Left forelimb (tissue), 1 donor: Measurements from ENCODE around the gene CREBBP.

ENCODE experiments used
- DNase-seq: peaks from one replicate; pipeline ENCODE4 v3.0.0-alpha.2; 2018; ENCODE audit warnings: low spot score

Gene CREBBP

DNA sequence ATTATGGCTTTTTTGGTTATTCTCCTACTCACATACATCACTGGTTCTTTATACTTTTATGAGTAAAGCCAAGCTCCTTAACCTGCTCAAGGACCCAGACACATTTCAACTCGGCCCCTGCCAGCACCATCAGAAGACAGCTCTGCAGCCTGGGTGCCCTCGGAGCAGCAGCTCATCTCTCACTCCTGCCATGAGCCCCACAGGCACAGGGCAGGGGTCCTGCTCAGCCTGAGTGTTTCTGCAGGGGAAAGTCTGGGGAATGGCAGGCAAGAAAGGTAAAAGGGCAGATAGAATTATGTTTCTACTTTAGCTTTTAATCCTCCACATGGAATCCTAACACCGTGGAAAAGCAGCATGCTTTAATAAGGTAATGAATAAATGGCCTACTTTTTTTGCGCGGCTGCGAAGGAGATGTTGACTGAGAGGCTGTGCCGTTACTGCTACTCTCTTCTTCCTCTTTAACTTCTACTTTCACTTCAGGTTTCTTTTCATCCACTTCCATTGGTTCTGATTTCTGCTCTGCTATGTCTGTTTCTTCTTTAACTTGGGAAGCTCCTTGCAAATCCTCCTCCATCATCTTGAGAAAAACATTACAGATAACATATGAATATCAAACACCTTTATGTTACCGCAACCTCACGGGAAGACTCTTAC is 113.1 kb downstream of the CREBBP start:
- DNase-seq, result no peak

DNA sequence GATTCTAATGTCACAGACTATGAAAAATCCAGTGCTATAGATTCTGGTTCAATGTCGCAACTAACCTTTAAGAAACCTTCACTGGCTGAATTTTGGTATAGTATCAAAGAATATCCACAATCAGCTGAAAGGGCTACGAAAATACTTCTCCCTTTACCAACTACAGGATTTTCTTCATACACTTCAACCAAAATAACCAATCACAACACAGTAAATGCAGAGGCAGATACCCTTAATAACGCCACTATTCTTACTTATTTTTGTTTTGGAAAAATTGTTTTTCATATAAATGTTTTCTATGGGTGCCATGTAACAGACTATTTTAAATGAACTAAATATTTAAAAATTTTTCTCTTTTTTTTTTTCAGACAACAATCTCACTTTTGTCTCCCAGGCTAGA is 114.3 kb downstream of the CREBBP start:
- no peak for DNase-seq

- DNase-seq, result no peak
Measured at GRCh38 chr16:3764409-3764808, 116.1 kb downstream of the CREBBP start.

GRCh38 chr16:3762107-3762750 is 118.3 kb downstream of the CREBBP start:
- no peak for DNase-seq

DNA sequence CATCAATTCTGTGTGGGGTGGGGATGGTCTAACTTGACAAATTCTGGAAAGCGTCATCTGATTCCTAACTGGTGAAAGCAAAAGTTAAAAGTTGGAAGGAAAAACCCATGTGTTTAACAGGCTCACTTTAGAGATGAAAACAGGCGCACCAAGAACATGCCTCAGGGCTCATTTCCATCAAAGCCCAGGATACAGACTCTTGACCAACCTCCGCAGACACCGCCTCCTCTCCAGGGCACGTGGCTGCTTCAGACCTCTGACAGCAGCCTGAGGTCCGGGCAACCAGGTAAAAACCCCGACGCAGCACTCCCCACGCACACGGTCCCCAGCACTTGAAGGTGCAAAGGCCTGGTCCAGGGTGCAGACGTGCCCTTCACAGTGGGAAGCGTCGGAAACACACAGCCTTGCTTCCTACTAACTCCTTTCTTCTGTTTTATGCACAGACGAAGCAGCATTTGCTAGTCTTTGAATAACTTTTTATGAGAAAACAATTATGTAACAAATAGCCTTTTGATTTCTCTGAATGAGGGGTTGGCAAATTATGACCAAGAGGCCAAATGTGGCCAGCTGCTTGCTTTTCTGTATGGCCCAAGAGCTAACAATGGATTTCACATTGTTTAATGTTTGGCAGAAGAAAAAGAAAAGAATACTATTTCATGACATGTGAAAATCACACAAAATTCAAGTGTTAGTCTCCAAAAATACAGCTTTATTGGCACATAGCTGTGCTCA is 119.0 kb downstream of the CREBBP start:
- no peak for DNase-seq

DNA sequence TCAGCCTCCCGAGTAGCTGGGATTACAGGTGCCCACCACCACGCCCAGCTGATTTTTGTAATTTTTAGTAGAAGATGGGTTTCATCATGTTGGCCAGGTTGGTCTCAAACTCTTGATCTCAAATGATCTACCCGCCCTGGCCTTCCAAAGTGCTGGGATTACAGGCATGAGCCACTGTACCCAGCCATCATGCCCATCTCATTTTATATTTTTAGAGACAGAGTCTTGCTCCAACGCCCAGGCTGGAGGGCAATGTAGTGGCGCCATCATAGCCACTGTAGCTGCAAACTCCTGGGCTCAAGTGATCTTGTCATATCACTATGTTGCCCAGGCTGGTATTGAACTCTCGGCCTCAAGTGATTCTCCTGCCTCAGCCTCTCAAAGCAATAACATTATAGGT is 120.0 kb downstream of the CREBBP start:
- no peak for DNase-seq

- DNase-seq, result no peak
Measured at GRCh38 chr16:3759736-3760135, 120.8 kb downstream of the CREBBP start.

DNA sequence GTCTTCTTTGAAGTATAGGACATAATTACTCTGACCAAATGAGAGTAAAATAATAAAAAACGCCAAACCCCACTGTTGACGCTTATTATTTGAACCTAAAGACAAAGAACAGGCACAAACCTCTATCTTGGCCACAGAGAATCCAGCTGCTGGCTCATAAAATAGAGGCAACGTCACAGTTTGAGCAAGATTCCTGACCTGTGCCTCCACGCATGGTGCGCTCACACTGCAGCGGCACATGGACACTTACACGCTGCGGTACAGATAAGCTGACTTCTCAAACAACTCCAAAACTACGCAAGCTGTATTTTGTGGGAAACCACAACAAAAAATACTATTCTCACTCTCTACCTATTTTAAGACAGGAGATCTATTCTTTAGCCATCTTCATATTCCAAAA is 124.4 kb downstream of the CREBBP start:
- DNase-seq, result no peak

GRCh38 chr16:3755249-3755648 is 125.3 kb downstream of the CREBBP start:
- DNase-seq, result no peak

DNA sequence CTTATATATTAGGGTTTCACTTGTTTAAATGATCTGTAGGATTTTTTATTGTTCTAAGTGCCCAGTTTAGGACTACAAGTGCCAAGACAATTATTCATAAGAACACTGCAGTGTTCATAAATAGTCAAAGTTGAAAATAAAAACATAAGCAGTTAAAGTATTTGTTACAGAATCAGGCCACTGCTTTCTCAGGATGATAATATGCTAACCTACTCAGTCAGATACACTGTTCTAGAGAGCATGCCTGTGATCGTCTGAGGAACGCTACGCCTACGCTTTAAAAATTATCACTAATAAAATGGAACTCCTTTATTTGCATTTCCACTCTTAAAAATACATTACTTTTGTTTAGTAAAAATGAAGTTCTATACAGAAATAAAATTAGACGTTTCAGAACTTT is 125.7 kb downstream of the CREBBP start:
- no peak for DNase-seq

- no peak for DNase-seq
Measured at GRCh38 chr16:3754081-3754703, 126.3 kb downstream of the CREBBP start.

- DNase-seq, result no peak
Measured at GRCh38 chr16:3752984-3753383, 127.5 kb downstream of the CREBBP start.

- no peak for DNase-seq
Measured at GRCh38 chr16:3751878-3752277, 128.6 kb downstream of the CREBBP start.

DNA sequence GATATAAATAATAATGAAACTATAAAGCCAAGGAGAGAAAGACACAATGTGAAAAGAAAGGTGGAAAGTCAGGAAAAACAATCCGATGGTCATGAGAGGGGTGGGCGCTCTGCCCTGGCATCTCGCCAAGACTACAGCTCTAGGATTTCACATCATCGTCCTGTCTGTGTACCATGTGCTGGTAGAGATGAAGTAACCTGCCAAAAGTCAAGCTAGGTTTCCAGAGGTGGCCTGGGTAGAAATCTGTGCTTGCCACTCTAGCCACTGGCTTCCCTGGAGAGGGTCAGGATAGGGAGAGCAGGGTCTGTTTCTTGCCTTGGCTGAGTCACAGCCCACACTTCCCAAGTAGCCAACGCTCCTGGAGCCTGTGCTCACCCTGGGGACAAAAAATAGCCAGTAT is 132.2 kb downstream of the CREBBP start:
- DNase-seq, result no peak

- no peak for DNase-seq
Measured at GRCh38 chr16:3745751-3746355, 134.7 kb downstream of the CREBBP start.

GRCh38 chr16:3744018-3744417 is 136.5 kb downstream of the CREBBP start:
- DNase-seq, result no peak

- no peak for DNase-seq
Measured at GRCh38 chr16:3740934-3741333, 139.6 kb downstream of the CREBBP start.

GRCh38 chr16:3740186-3740585 is 140.3 kb downstream of the CREBBP start:
- DNase-seq, result no peak

GRCh38 chr16:3739636-3740035 is 140.9 kb downstream of the CREBBP start:
- DNase-seq, result no peak

- no peak for DNase-seq
Measured at GRCh38 chr16:3738541-3738940, 142.0 kb downstream of the CREBBP start.

DNA sequence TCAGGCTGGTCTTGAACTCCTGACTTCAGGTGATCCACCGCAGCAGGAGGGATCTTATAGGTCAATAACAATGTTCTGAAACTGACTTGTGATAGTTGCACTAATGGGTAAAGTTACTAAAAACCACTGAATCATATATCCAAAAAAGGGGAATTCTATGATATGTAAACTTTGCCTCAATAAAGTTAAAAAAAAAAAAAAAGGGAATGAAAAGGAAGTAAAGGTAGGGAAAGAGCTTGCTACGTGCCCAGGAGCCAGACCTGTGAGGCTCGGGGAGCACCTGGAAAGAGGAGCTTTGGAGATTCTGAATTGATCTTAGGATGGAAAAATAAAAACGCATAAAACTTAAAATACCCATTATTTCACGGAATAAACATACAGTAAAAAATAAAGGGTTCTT is 142.4 kb downstream of the CREBBP start:
- no peak for DNase-seq

GRCh38 chr16:3737181-3737580 is 143.3 kb downstream of the CREBBP start:
- no peak for DNase-seq

GRCh38 chr16:3736116-3736515 is 144.4 kb downstream of the CREBBP start:
- no peak for DNase-seq
